GM12865 (cell line): ENCODE results near the gene KRT32.

Experiments used
- DNase-seq: peaks from one replicate; pipeline ENCODE4 v3.0.0; 2010; ENCODE audit warnings: low read depth
- H3K4me3 ChIP-seq: 2 replicates; pipeline ENCODE4 v1.5.1; 2011; ENCODE audit warnings: mild to moderate bottlenecking, low read depth, low read length, control low read depth
- TF ChIP-seq, protein P1 (sequence below): IDR thresholded peaks from 2 replicates; pipeline ENCODE4 v1.5.1; 2011; ENCODE audit warnings: low read length, control low read depth, low read depth, inconsistent platforms; ENCODE audit not compliant: insufficient read depth; ENCODE audit errors: missing control alignments

The KRT32 gene

DNA sequence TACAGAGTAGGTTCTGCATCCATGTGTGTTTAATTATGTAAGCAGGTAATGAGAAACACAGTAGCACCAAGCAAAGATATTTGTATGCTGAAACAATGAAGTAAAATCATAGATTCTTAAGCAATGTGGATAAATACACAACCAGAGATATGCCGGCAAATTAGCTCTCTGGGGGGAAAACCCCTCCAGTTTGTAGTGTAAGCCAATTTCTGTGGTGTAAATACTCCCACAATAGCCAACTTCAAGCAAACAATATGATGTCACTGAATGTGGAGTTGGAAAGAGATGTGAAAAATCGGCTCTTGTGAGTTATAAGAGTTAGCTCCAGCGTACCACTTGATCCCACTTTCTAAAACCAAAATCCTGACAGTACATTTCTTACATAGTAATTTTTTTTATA lies 22.5 kb downstream of the KRT32 start:
- no peak for DNase-seq
- TF ChIP-seq, protein P1, sequence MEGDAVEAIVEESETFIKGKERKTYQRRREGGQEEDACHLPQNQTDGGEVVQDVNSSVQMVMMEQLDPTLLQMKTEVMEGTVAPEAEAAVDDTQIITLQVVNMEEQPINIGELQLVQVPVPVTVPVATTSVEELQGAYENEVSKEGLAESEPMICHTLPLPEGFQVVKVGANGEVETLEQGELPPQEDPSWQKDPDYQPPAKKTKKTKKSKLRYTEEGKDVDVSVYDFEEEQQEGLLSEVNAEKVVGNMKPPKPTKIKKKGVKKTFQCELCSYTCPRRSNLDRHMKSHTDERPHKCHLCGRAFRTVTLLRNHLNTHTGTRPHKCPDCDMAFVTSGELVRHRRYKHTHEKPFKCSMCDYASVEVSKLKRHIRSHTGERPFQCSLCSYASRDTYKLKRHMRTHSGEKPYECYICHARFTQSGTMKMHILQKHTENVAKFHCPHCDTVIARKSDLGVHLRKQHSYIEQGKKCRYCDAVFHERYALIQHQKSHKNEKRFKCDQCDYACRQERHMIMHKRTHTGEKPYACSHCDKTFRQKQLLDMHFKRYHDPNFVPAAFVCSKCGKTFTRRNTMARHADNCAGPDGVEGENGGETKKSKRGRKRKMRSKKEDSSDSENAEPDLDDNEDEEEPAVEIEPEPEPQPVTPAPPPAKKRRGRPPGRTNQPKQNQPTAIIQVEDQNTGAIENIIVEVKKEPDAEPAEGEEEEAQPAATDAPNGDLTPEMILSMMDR = no peak
- H3K4me3 ChIP-seq = no peak overlapping the region

DNA sequence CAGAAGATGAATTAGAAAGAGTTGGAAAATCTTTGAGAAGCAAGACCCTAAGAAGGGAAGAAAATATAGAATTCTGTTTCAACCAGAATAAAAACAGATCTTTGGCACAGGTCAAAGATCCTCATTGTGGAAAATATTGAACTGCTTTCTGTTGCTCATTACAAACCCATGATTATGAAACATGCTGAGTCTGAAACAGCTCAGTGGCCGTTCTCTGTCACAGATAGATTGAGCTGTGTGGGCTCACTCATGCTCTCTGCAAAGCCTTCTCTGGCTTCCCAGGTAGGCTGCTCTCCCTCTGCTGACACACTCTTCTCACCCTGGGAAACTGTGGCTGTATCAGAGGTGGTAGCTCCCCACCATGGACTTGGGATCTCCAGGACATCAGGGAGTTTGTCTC lies 23.0 kb downstream of the KRT32 start:
- TF ChIP-seq, protein P1 = no peak
- DNase-seq = no peak
- H3K4me3 ChIP-seq = no peak overlapping the region

DNA sequence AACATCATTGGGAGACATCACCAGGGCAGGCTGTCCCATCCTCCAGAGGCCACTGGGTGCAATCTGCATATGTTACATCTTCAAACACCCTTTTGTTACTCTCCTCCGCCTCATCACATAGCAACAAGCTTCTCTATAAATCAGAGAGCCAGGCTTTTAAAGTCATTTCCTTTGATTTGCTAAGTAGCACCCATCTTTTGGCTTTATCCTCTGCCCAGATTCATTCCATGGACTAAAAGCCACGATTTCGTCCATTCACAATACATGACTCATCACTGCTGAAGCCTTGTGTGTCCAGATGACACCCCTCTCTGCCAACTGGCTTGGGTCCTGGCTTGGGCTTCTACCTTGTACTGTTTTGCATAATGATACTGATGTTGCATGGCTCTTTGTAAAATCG lies 24.4 kb downstream of the KRT32 start:
- TF ChIP-seq, protein P1 = no peak
- no peak overlapping the region for H3K4me3 ChIP-seq
- DNase-seq = no peak

DNA sequence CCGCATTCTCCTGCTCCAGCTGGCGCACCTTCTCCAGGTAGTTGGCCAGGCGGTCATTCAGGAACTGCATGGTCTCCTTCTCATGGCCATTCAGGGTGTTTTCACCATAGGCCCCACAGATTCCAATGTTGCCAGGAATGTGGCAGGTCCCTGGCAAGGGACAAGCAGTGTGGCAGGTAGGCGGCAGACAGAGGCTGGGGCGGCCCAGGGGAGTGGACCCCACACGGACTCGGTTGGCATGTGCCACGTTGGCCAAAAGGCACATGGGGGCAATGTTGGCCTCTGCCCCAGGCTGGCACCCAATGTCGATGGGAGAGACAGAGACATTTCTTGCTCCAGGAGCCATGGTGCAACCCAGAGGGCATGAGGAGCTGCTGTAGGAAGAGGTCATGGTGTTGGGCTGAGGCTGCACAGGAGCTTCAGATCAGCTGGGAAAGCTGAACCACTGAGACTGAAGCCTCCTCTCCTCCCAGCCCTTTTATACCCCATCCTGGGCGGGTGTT lies 26.6 kb downstream of the KRT32 start, which contains the start of gene KRT38:
TSS of gene KRT38 (minus strand) at position 453 of the 503 bp plus-strand sequence. CDS start at position 391, 62 bp downstream.
- TF ChIP-seq, protein P1 = no peak
- no peak for DNase-seq

DNA sequence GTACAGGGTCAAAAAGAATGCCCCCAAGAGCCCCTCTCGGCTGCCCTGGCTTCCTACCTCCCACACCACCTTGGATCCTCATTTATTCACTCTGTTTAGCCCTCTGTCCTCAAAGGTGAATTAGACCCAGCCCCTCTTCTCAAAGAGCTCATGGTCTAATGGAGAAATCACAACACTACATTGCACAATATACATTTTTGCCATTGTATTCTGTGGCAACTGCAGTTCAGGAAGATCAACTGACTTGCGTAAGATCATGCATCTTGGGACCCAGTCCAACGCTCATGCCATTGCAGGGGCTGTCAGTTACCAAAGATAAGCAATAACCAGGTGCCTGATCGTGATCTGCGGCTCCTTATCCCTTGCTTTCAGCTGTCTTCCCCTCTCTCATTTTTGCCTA lies 27.8 kb downstream of the KRT32 start:
- no peak overlapping the region for H3K4me3 ChIP-seq
- TF ChIP-seq, protein P1 = no peak
- DNase-seq = no peak

More for the DNA sequence above, 26.6 kb downstream of the KRT32 start, which contains the start of gene KRT38:
- H3K4me3 ChIP-seq = no peak within 1 kb of the TSS

DNA sequence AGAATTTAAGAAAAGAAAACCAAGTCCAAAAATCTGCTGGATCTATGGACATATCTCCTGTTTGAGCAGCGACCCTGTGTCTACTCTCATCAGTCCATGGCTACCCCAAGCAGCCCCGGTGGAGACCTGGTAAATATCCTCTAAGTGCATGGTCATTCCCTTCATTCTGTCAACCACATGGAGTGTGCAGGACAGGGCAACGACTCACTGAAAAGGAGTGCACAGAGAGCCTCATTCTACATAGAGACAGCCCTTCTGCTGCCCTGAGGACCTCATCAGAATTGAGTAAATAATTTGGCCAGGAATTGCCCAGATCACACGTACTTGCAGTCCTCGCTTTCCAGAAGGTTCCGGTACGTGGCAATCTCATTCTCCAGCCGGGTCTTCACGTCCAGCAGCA lies 29.4 kb downstream of the KRT32 start:
- H3K4me3 ChIP-seq = no peak overlapping the region
- no peak for DNase-seq
- TF ChIP-seq, protein P1 = no peak

DNA sequence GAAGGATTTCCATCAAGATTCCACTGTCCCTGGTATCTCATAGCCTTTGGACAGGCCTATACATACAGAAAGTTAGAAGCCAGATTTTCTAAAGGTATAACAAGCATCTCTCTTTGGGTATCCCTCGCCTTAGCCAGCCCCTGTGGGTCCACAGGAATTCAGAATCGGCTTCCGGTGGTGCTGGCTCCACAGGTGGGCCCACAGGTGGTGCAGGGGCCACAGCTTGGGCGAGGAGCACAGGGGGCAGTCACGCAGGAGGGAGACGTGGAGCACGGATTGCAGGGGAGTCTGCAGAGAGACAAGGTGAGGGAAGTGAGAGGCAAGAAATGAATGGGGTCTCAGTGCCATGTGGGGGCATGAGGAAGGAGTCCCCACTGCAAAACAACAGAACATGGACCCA lies 29.9 kb downstream of the KRT32 start:
- DNase-seq = no peak
- TF ChIP-seq, protein P1 = no peak
- H3K4me3 ChIP-seq = no peak overlapping the region
